K562 (cell line): Measurements from ENCODE around the gene CUX1. TPM values are rescaled to one million over a fixed set of nuclear protein-coding genes. Genes with fewer than 3 reads are reported as not detected.

Source experiments
- ATAC-seq: fragments of 200-7000 bp; cut with Tn5 transposase; 3 replicates; pipeline ENCODE4 v1.9.1; 2020; ENCODE audit warnings: moderate library complexity
- BruUV-seq: library from RNA; stranded (reverse); fragments of 400-500 nt; replicated peaks from 2 replicates; lab custom pipeline; 2021; lab: Mats Ljungman, UMichigan
- CTCF ChIA-PET: fragments of 300-600 bp; formaldehyde crosslinking; extraction: SDS; loops from one replicate; lab custom pipeline; 2021; ENCODE audit warnings: low intra/inter-chr PET ratio; lab: Yijun Ruan, JAX
- POLR2A ChIA-PET: fragments of 300-600, 350-650 bp; sonication (Branson Sonifier 250); formaldehyde crosslinking; extraction: SDS; loops from one replicate; lab custom pipeline; 2021; ENCODE audit warnings: antibody characterized with exemption, inconsistent platforms; lab: Yijun Ruan, JAX
- DNase-seq, 4 experiments: peaks; one replicate each; pipeline versions ENCODE4 v3.0.0 to v3.0.0-alpha.2; 2011 to 2018; ENCODE audit warnings: low spot score in 3 of 4, mixed read lengths in 3 of 4; ENCODE audit errors: extremely low read depth in 1 of 4
- FAIRE-seq: peaks from 2 replicates; lab custom pipeline; 2011; peaks lifted over from hg19 to GRCh38; lab: Jason Lieb, UNC
- H2AFZ ChIP-seq: 2 replicates; pipeline ENCODE4 v1.6.0; 2011; ENCODE audit warnings: low read depth, low read length, control low read depth, inconsistent platforms
- H3K27ac ChIP-seq: fragments of 200-600 bp; 3 replicates; pipeline ENCODE4 v1.8.0; 2011; ENCODE audit warnings: low read depth, mild to moderate bottlenecking, control low read depth, inconsistent platforms, low read length, moderate library complexity, mixed read lengths; ENCODE audit errors: extremely low read depth
- H3K27me3 ChIP-seq, 2 experiments: fragments of 300-600 bp in 1 of 2; 2 replicates in 1 of 2; 3 replicates in 1 of 2; pipeline versions ENCODE4 v1.6.0 to v1.8.0; 2011; ENCODE audit warnings: inconsistent platforms in 2 of 2, low read length in 2 of 2, mild to moderate bottlenecking in 1 of 2, mixed read lengths in 1 of 2, moderate library complexity in 1 of 2; ENCODE audit not compliant: control insufficient read depth in 2 of 2, insufficient read depth in 2 of 2
- H3K36me3 ChIP-seq: fragments of 300-600 bp; 3 replicates; pipeline ENCODE4 v1.8.0; 2011; ENCODE audit warnings: mild to moderate bottlenecking, low read length, inconsistent platforms; ENCODE audit not compliant: control insufficient read depth, insufficient read depth
- H3K4me1 ChIP-seq, 2 experiments: fragments of 200-600 bp in 1 of 2; replicated peaks in 1 of 2; 2 replicates in 1 of 2; 3 replicates in 1 of 2; pipeline versions ENCODE4 v1.5.1 to v1.8.0; 2011; ENCODE audit warnings: inconsistent platforms in 2 of 2, low read length in 2 of 2, mild to moderate bottlenecking in 1 of 2, mixed read lengths in 1 of 2, moderate library complexity in 1 of 2; ENCODE audit not compliant: control insufficient read depth in 2 of 2, insufficient read depth in 2 of 2
- H3K4me2 ChIP-seq: 2 replicates; pipeline ENCODE4 v1.6.1; 2011; ENCODE audit warnings: low read length, control low read depth, inconsistent platforms, mixed read lengths; ENCODE audit not compliant: insufficient read depth
- H3K4me3 ChIP-seq: fragments of 200-600 bp; sonication (generic), shearing (Covaris generic); 2 replicates; pipeline ENCODE4 v1.5.1; 2016; ENCODE audit warnings: control low read depth, inconsistent platforms
- H3K79me2 ChIP-seq: fragments of 200-600 bp; 3 replicates; pipeline ENCODE4 v1.8.0; 2011; ENCODE audit warnings: low read length, inconsistent platforms; ENCODE audit not compliant: control insufficient read depth, insufficient read depth
- H3K9ac ChIP-seq, 2 experiments: 2 replicates each; pipeline versions ENCODE4 v1.6.0 to v1.6.1; 2011; ENCODE audit warnings: low read depth in 2 of 2, low read length in 2 of 2, control low read depth in 1 of 2, inconsistent platforms in 1 of 2, mild to moderate bottlenecking in 1 of 2, mixed read lengths in 1 of 2; ENCODE audit not compliant: insufficient read depth in 1 of 2
- H3K9me1 ChIP-seq: one replicate; pipeline ENCODE4 v1.6.0; 2011; ENCODE audit warnings: inconsistent platforms, mild to moderate bottlenecking, low read length, moderate library complexity; ENCODE audit not compliant: control insufficient read depth, insufficient read depth
- H3K9me3 ChIP-seq: replicated peaks from 2 replicates; pipeline ENCODE4 v1.5.1; 2011; ENCODE audit warnings: low read depth, low read length, inconsistent platforms; ENCODE audit not compliant: control insufficient read depth, insufficient read depth
- H4K20me1 ChIP-seq: replicated peaks from 2 replicates; pipeline ENCODE4 v1.6.1; 2011; ENCODE audit warnings: low read length, inconsistent platforms, mixed read lengths; ENCODE audit not compliant: control insufficient read depth, insufficient read depth
- KLF6 ChIP-seq: fragments of 250-450 bp; sonication (Bioruptor Pico); IDR thresholded peaks from 2 replicates; pipeline ENCODE4 v1.4.0; 2020; ENCODE audit warnings: mild to moderate bottlenecking, moderate library complexity, borderline replicate concordance
- LCOR ChIP-seq: sonication (generic); formaldehyde crosslinking; IDR thresholded peaks from 2 replicates; pipeline ENCODE4 v1.8.0; 2022; ENCODE audit warnings: mild to moderate bottlenecking, missing genetic modification reagents
- MAFF ChIP-seq: IDR thresholded peaks from 2 replicates; pipeline ENCODE4 v1.6.1; 2012; ENCODE audit warnings: low read length, improper control_type of control experiment
- RNF2 ChIP-seq: sonication (generic); IDR thresholded peaks from 2 replicates; pipeline ENCODE4 v1.6.1; 2016
- SIN3B ChIP-seq: fragments of 450-650 bp; IDR thresholded peaks from 2 replicates; pipeline ENCODE4 v1.6.1; 2017; ENCODE audit warnings: low read depth, mild to moderate bottlenecking, moderate library complexity
- TAF15 ChIP-seq: fragments of 200-400 bp; formaldehyde crosslinking; IDR thresholded peaks from 2 replicates; pipeline ENCODE4 v1.6.1; 2017; ENCODE audit warnings: mild to moderate bottlenecking, low read depth, low read length, moderate library complexity
- TEAD2 ChIP-seq: fragments of 450-650 bp; IDR thresholded peaks from 2 replicates; pipeline ENCODE4 v1.6.1; 2016; ENCODE audit warnings: missing genetic modification characterization, control low read depth, missing compliant biosample characterization
- YY1 ChIP-seq, 3 experiments: IDR thresholded peaks; 2 replicates each; pipeline ENCODE4 v1.6.1; 2011; ENCODE audit warnings: low read length in 2 of 3, mild to moderate bottlenecking in 2 of 3, moderate library complexity in 2 of 3, borderline replicate concordance in 1 of 3, control low read depth in 1 of 3, low read depth in 1 of 3; ENCODE audit not compliant: insufficient read depth in 3 of 3, insufficient replicate concordance in 2 of 3, control insufficient read depth in 1 of 3, insufficient read length in 1 of 3; ENCODE audit errors: extremely low read depth in 1 of 3
- ZC3H4 ChIP-seq: sonication (generic); formaldehyde crosslinking; IDR thresholded peaks from 2 replicates; pipeline ENCODE4 v1.9.0; 2021; ENCODE audit warnings: missing genetic modification reagents, borderline replicate concordance
- ZNF175 ChIP-seq: fragments of 200-800 bp; sonication (Bioruptor generic); IDR thresholded peaks from 2 replicates; pipeline ENCODE4 v1.6.1; 2016; ENCODE audit warnings: low read depth, mild to moderate bottlenecking, missing genetic modification characterization, missing compliant biosample characterization
- ZNF717 ChIP-seq: fragments of 250-450 bp; sonication (Bioruptor Pico); IDR thresholded peaks from 2 replicates; pipeline ENCODE4 v1.5.0; 2021
- WGBS: fragments of 100-300 bp; shearing (Covaris generic); methylation state at CpG from one replicate; pipeline ENCODE4 v1.1.6; 2016; ENCODE audit warnings: low coverage, mixed read lengths; ENCODE audit not compliant: insufficient coverage; ENCODE audit errors: missing lambda C conversion rate; 5-methylcytosine and 5-hydroxymethylcytosine counted together
- in situ Hi-C: fragments of 300-500 bp; cut with MboI; formaldehyde crosslinking; loops from 4 replicates; pipeline ENCODE4 v1.15.0; 2018; ENCODE audit warnings: inconsistent platforms, mixed read lengths
- intact Hi-C: fragments of 100-400 bp; cut with micrococcal nuclease; formaldehyde crosslinking; loops from 2 replicates; pipeline ENCODE4 v1.14.2; 2022
- polyA plus RNA-seq, 8 experiments: library from polyadenylated mRNA; depleted of rRNA in 4 of 8; stranded (reverse) in 5 of 8; unstranded in 3 of 8; fragments of >200 nt; fragmentation: Nextera tagmentation in 2 of 8; fragmentation: Illumina TruSeq in 1 of 8; extraction: Ambion mirVana in 2 of 8; extraction: Trizol in 1 of 8; gene quantifications; 2 replicates each; pipeline versions ENCODE4 v1.2.1 to v1.2.3, GENCODE V29; 2011 to 2014; ENCODE audit warnings: inconsistent platforms in 1 of 8, missing spikeins in 1 of 8
- total RNA-seq, 7 experiments: library from RNA; depleted of rRNA in 6 of 7; stranded (reverse); fragments of >200 nt in 6 of 7; fragmentation: Illumina TruSeq in 2 of 7; extraction: Trizol in 2 of 7; gene quantifications; 2 replicates each; pipeline versions ENCODE4 v1.2.1 to v1.2.3, GENCODE V29; 2011 to 2021; ENCODE audit warnings: low replicate concordance in 1 of 7
- TF ChIP-seq, protein P1 (sequence below), 3 experiments: fragments of 200-800 bp in 1 of 3; fragments of 250-450 bp in 1 of 3; fragments of 450-650 bp in 1 of 3; sonication (Bioruptor Pico) in 1 of 3; sonication (Bioruptor generic) in 1 of 3; formaldehyde crosslinking in 1 of 3; IDR thresholded peaks; 2 replicates each; pipeline versions ENCODE4 v1.6.1 to v1.8.0; 2016 to 2022; ENCODE audit warnings: mild to moderate bottlenecking in 2 of 3, missing genetic modification characterization in 2 of 3, missing compliant biosample characterization in 1 of 3, moderate library complexity in 1 of 3
- TF ChIP-seq, protein P2 (sequence below), 2 experiments: fragments of 450-650 bp; conservative IDR thresholded peaks; 2 replicates each; pipeline ENCODE4 v1.6.1; 2017; ENCODE audit warnings: mild to moderate bottlenecking in 2 of 2, moderate library complexity in 2 of 2

The CUX1 gene
- total and polyA plus RNA-seq, 9 of the 15 experiments (the other 6 are each of a cell fraction or from before 2014, with no cell fraction given), result 3.6 to 55.3 (median 25.2) TPM

DNA sequence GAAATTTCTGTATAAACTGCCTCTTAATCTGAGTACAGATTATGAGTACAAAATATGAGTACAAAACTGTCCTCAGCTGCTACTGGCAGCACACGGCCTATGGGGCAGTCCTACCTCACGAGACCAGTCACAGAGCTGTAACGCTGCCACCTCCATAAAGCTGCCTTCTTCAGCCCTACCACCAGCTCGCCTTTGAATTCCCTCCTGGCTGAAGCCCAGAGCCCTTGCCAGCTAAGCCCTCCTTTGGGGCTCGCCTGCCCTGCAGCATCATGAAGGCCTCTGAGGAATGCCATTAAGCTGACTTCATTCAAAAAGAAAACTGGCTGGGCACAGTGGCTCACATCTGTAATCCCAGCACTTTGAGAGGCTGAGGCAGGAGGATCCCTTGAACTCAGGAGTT is 289.2 kb downstream of the CUX1 start:
- Histone ChIP-seq H3K9me3 (no peaks in the 10 kb centered on the region), H3K27me3 (no peaks in the 10 kb centered on the region), H3K9me1 (peaks cover 6% of the 10 kb centered on the region), H3K36me3 (peaks cover 56% of the 10 kb centered on the region), H3K4me3 (no peak overlapping the region), H4K20me1 (no peaks in the 10 kb centered on the region), H3K4me2 (no peak overlapping the region), H2AFZ (no peak overlapping the region), H3K9ac (no peak overlapping the region), H3K79me2 (no peaks in the 10 kb centered on the region), H3K4me1 (peaks cover 0 to 7% of the 10 kb centered on the region in 2 experiments; a peak in 1 of 5 replicates), H3K27ac (no peak overlapping the region)
- ChIA-PET CTCF (no interaction called here), POLR2A (interaction anchor here (0.5 to 0.8 kb wide), 2 partner anchors 9 to 711 kb away, joined by 3 to 4 read pairs; no protein-coding TSS in a partner anchor)
- 93% methylated on average over 5 of the region's 5 CpGs for WGBS
- in situ Hi-C loops (no loop called here), intact Hi-C loops (no loop called here)
- ATAC-seq (no peak), DNase-seq (peak in 1 of 4 experiments; percentile 4), FAIRE-seq (no peak)
- no TSS peak for BruUV-seq
- TF ChIP-seq SIN3B, result no peak
- no peak for TF ChIP-seq ZNF717 (CRISPR knock-in tag)
- TF ChIP-seq ZNF175 (CRISPR knock-in tag), result no peak
- TF ChIP-seq LCOR (CRISPR knock-in tag), result no peak
- no peak for TF ChIP-seq KLF6 (CRISPR knock-in tag)
- TF ChIP-seq, protein P1, sequence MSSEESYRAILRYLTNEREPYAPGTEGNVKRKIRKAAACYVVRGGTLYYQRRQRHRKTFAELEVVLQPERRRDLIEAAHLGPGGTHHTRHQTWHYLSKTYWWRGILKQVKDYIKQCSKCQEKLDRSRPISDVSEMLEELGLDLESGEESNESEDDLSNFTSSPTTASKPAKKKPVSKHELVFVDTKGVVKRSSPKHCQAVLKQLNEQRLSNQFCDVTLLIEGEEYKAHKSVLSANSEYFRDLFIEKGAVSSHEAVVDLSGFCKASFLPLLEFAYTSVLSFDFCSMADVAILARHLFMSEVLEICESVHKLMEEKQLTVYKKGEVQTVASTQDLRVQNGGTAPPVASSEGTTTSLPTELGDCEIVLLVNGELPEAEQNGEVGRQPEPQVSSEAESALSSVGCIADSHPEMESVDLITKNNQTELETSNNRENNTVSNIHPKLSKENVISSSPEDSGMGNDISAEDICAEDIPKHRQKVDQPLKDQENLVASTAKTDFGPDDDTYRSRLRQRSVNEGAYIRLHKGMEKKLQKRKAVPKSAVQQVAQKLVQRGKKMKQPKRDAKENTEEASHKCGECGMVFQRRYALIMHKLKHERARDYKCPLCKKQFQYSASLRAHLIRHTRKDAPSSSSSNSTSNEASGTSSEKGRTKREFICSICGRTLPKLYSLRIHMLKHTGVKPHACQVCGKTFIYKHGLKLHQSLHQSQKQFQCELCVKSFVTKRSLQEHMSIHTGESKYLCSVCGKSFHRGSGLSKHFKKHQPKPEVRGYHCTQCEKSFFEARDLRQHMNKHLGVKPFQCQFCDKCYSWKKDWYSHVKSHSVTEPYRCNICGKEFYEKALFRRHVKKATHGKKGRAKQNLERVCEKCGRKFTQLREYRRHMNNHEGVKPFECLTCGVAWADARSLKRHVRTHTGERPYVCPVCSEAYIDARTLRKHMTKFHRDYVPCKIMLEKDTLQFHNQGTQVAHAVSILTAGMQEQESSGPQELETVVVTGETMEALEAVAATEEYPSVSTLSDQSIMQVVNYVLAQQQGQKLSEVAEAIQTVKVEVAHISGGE (CRISPR knock-in tag; IDR thresholded peaks at IDR 0.05), result no peak
- TF ChIP-seq, protein P2, sequence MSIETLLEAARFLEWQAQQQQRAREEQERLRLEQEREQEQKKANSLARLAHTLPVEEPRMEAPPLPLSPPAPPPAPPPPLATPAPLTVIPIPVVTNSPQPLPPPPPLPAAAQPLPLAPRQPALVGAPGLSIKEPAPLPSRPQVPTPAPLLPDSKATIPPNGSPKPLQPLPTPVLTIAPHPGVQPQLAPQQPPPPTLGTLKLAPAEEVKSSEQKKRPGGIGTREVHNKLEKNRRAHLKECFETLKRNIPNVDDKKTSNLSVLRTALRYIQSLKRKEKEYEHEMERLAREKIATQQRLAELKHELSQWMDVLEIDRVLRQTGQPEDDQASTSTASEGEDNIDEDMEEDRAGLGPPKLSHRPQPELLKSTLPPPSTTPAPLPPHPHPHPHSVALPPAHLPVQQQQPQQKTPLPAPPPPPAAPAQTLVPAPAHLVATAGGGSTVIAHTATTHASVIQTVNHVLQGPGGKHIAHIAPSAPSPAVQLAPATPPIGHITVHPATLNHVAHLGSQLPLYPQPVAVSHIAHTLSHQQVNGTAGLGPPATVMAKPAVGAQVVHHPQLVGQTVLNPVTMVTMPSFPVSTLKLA (conservative IDR thresholded peaks at IDR 0.05), result no peak
- no peak for TF ChIP-seq YY1 (IDR thresholded peaks at IDR 0.05; ENCODE audit: borderline replicate concordance in 1 of 3, control insufficient read depth in 1 of 3, extremely low read depth in 1 of 3, insufficient read depth in 3 of 3, insufficient read length in 1 of 3, insufficient replicate concordance in 2 of 3, low read depth in 1 of 3, low read length in 2 of 3)
- no peak for TF ChIP-seq RNF2
- TF ChIP-seq TEAD2 (tag), result no peak
- no peak for TF ChIP-seq MAFF
- TF ChIP-seq TAF15, result no peak
- TF ChIP-seq ZC3H4 (CRISPR knock-in tag), result no peak
